Stimulated activated CD4-positive, alpha-beta T cell treated with anti-CD3 and anti-CD28 coated beads, TNF-alpha, amount 100 ng/mL, for 24 hours (primary cell): ENCODE measurements around the gene IFNL2.
"Not testable (repeated sequence)": the region's sequence is repeated elsewhere in the genome, so short reads cannot be mapped to it uniquely, and the experiment has no call there.

Source experiments
- DNase-seq, 3 experiments: peaks; one replicate each; pipeline ENCODE4 v3.0.0-alpha.2; 2020; ENCODE audit warnings: low read depth in 3 of 3

IFNL2 gene

GRCh38 chr19:39253374-39254149 is 14.6 kb upstream of the IFNL2 start:
- no peak for DNase-seq

GRCh38 chr19:39254531-39255345 is 13.5 kb upstream of the IFNL2 start:
- DNase-seq: no peak

DNA sequence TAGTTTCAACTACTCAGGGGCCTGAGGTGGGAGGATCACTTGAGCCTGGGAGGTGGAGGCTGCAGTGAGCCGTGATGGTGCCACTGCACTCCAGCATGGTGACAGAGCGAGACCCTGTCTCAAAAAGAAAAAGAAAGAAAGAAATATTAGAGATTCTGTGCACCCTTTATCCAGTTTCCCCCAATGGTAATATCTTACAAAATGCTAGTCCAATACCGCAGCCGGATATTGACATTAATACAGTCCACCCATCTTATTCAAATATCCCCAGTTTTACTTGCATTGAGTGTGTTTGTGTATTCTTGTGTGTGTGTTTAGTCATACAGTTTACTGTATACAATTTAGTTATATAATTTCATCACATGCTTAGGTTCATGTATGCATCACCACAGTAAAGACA is 11.0 kb upstream of the IFNL2 start:
- no peak for DNase-seq

GRCh38 chr19:39261704-39262103 is 6.5 kb upstream of the IFNL2 start:
- no peak for DNase-seq

GRCh38 chr19:39262496-39262895 is 5.7 kb upstream of the IFNL2 start:
- no peak for DNase-seq

DNA sequence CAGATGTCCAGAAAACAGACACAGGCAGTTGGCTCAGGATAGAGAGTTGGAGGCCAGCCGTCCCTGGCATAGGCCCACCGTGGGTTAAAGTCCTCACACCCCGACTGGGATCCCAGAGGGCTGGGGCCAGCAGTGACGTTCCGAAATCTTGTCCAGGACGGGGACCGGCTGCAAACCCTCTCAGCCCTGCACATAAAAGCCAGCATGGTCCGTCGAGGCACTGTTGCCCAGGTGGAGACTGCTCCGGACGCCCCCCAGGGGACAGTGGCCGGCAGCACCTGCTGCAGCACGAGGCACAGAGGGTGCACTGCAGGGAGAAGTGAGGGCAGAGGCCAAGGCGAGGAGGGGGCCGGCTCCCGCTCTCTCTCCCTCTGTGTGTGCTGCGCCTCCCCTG is 4.3 kb upstream of the IFNL2 start:
- no peak for DNase-seq

- DNase-seq: no peak
These were observed 3.6 kb upstream of the IFNL2 start for GRCh38 chr19:39264306-39265290.

DNA sequence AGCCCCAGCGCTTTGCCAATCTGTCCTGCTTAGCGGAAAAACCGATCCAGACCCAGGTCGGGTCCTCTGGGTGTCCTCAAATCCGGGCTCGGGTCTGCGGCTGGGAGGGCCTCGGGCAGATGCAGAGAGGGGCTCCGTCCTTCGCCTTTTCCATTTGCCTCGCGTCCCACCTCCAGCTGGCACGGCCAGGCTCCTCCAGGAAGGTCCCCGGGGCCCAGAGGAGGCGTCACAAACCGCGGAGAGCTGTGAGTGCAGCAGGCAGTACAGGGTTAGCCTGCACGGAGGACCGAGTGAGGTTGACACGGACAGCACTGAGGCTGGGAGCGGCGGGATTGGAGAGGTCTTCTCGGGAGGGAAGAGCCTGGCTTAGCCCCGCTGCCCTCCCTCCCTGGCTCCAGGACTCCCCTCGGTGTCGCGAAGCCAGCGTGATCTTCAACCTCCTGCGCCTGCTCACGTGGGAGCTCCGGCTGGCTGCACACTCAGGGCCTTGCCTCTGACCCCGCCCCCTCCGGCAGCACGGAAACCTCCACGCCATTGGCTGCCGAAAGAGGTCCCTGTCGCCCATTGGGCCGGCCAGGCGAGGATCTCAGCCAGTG is 2.8 kb upstream of the IFNL2 start:
- peak in 1 of 3 experiments; percentile 19 for DNase-seq

- DNase-seq: not testable (repeated sequence)
These were observed 481 bp downstream of the IFNL2 start for GRCh38 chr19:39268531-39269223.

- not testable (repeated sequence) for DNase-seq
These were observed 1.2 kb downstream of the IFNL2 start for GRCh38 chr19:39269369-39269768.

GRCh38 chr19:39270036-39270871 is 2.1 kb downstream of the IFNL2 start:
- no peak for DNase-seq

- DNase-seq: not testable (repeated sequence)
These were observed 5.7 kb downstream of the IFNL2 start for GRCh38 chr19:39273859-39274258.

GRCh38 chr19:39275578-39275977 is 7.4 kb downstream of the IFNL2 start:
- DNase-seq: no peak

- no peak for DNase-seq
These were observed 8.5 kb downstream of the IFNL2 start for GRCh38 chr19:39276740-39277139.

- DNase-seq: no peak
These were observed 9.4 kb downstream of the IFNL2 start for GRCh38 chr19:39277598-39277997.

DNA sequence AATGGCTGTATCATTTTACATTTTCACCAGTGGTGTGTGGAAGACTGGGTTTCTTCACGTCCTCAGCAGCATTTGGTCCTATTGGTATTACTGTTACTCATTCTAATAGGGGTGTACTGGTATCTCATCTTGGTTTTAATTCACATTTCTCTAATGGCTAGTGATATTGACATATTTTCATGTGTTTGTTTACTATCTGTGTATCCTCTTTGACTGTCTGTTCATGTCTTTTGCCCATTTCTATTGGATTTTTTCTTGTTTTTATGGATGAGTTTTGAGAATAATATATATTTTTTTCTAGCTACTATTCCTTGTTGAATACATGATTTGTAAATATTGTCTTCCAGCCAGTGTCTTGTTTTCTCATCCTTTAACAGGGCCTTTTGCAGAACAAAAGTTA is 13.8 kb downstream of the IFNL2 start:
- DNase-seq: no peak

DNA sequence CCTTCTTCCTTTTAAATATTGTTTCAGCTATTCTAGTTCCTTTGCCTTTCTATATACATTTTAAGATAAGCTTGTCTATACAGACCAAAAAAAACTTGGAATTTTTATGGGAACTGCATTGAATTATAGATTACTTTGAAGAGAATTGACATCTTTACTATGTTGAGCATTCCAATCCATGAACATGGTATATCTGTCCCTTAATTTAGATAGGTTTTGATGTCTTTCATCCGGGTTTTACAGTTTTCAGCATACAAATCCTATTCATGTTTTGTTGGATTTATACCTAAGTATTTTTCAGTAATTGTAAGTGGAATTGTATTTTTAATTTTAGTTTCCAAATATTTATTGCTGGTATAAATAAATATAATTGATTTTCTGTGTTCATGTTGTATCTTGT is 15.8 kb downstream of the IFNL2 start:
- DNase-seq: no peak

DNA sequence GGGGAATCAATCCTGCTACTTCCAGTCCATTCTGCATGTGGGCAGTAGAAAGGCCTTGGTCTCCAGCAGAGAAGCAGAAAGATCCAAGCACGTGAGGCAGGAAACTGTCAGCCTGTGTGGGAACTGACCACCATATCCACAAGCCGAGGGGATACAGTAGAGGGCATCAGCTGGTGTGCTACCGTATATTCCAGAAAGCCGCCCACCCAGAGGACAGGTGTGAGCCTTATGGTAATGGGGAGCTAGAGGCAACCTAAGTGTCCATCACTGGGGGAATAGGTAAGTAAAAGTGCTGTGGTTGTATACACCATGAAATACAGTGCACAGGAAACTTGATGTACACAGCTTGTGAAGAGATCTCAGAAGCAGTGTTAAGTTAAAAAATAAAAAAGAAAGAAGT is 25.2 kb downstream of the IFNL2 start:
- no peak for DNase-seq

DNA sequence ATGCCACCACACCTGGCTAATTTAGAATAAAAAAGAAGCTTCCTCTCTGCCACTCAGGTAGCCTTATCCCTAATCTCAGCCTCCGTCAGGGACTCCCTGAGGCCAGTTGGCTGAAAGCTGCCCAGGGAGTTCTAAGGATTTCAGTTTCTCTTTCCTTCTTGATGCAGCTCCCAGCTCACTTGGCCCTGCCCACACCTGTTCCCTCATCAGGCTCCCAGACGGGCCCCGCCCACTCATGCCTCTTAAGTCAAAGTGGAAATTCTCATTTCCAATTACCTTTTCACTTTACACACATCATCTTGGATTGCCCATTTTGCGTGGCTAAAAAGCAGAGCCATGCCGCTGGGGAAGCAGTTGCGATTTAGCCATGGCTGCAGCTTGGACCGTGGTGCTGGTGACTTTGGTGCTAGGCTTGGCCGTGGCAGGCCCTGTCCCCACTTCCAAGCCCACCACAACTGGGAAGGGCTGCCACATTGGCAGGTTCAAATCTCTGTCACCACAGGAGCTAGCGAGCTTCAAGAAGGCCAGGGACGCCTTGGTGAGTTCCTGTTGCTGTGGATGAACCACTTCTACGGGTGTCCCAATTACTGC is 28.0 kb downstream of the IFNL2 start, which contains the start of gene IFNL1:
IFNL1 (plus strand) TSS at position 353 of the 591 bp plus-strand sequence; CDS start at position 368, 15 bp downstream.
- no peak for DNase-seq
